ENCODE data around the gene SDF4. TPM values are rescaled to one million over a fixed set of nuclear protein-coding genes. Genes with fewer than 3 reads are reported as not detected.

The SDF4 gene
- total RNA-seq, 1 experiment from 2014 or later: 82.0 TPM

GRCh38 chr1:1173061-1173792 is 58.6 kb downstream of the SDF4 start:
- H3K9me3 ChIP-seq (ENCODE audit: control insufficient read depth, low read depth, low read length): no peaks in the 10 kb centered on the region
- no peaks in the 10 kb centered on the region for H3K23me2 ChIP-seq (ENCODE audit: insufficient read length, low read depth, low read length, poor library complexity, severe bottlenecking)
- no peak overlapping the region for H2BK20ac ChIP-seq (ENCODE audit: low read depth, low read length, poor library complexity, severe bottlenecking)
- WGBS (ENCODE audit: extremely low coverage, insufficient read length, low lambda C conversion rate): no CpG with 5 or more reads among the region's 32 CpGs
- Mint-ChIP-seq H3K36me3 (ENCODE audit: insufficient read depth in 1 of 3, low read depth in 3 of 3) (peaks cover 1 to 12% (median 4%) of the 10 kb centered on the region in 3 experiments; a peak in 4 of 7 replicates), H3K27ac (no peak overlapping the region), H3K4me1 (peaks cover 23 to 36% of the 10 kb centered on the region in 2 experiments), H3K9me3 (peaks cover 0 to 4% of the 10 kb centered on the region in 2 experiments; a peak in 2 of 5 replicates), H3K4me3 (peak overlapping the region in 1 of 2 experiments; percentile 23; a peak in 1 of 5 replicates), H3K27me3 (ENCODE audit: low read depth) (peaks cover 11% of the 10 kb centered on the region)
- no peak for TF ChIP-seq CTCF (conservative IDR thresholded peaks at IDR 0.05)
- no peaks in the 10 kb centered on the region for H3K79me2 ChIP-seq (ENCODE audit: insufficient read depth, low read length)
- no peak overlapping the region for H4K5ac ChIP-seq (ENCODE audit: insufficient read length, low read depth, low read length)
- no peak overlapping the region for H2BK120ac ChIP-seq (ENCODE audit: low read depth, low read length, poor library complexity, severe bottlenecking)
- peak overlapping the region; percentile 65; the same call in 1 of the 2 replicates for H3K14ac ChIP-seq (ENCODE audit: insufficient read depth, low read length)
- H3K27me3 ChIP-seq (ENCODE audit: insufficient read depth, low read length): no peaks in the 10 kb centered on the region
- H2AK5ac ChIP-seq (ENCODE audit: insufficient read length, low read length): no peak overlapping the region
- no peak overlapping the region for H3K56ac ChIP-seq (ENCODE audit: insufficient read length, low read depth, low read length)
- no peak overlapping the region for H2BK5ac ChIP-seq (ENCODE audit: insufficient read length, low read length)
- no peak overlapping the region for H3K4ac ChIP-seq (ENCODE audit: low read depth, low read length)
- no peak overlapping the region for H4K8ac ChIP-seq (replicated peaks; ENCODE audit: insufficient read length, low read depth, low read length)
- no peak overlapping the region for H2AFZ ChIP-seq (ENCODE audit: low read length)
- no peak overlapping the region for H3K27ac ChIP-seq (ENCODE audit: insufficient read length, low read depth, low read length)
- no peak overlapping the region for H3K4me2 ChIP-seq (ENCODE audit: insufficient read depth, insufficient read length, low read length)
- H3K79me1 ChIP-seq (ENCODE audit: insufficient read depth, low read depth, low read length, poor library complexity, severe bottlenecking): no peaks in the 10 kb centered on the region
- H3K18ac ChIP-seq (ENCODE audit: insufficient read length, low read depth, low read length): peak overlapping the region; percentile 17
- H4K91ac ChIP-seq (ENCODE audit: insufficient read length, low read depth, low read length): no peak overlapping the region
- H2BK15ac ChIP-seq (ENCODE audit: low read depth, low read length): no peak overlapping the region
- peak; percentile 38 for DNase-seq
- peaks cover 3% of the 10 kb centered on the region; the same call in 1 of the 2 replicates for H3K4me1 ChIP-seq (ENCODE audit: insufficient read depth, low read length)
- no peak overlapping the region for H3K23ac ChIP-seq (ENCODE audit: insufficient read length, low read depth, low read length)
- H3K9ac ChIP-seq (ENCODE audit: extremely low read depth, insufficient read length, low read length): no peak overlapping the region
- no peaks in the 10 kb centered on the region for H4K20me1 ChIP-seq (ENCODE audit: control insufficient read depth, insufficient read depth, insufficient read length)
- H3T11ph ChIP-seq (ENCODE audit: low read length): no peak overlapping the region
- no peak overlapping the region for H2BK12ac ChIP-seq (ENCODE audit: insufficient read length, low read depth, low read length)

All from H9 (cell line).